ENCODE measurements around the gene EML4. TPM values are rescaled to one million over a fixed set of nuclear protein-coding genes. Genes with fewer than 3 reads are reported as not detected.

The EML4 gene
- total RNA-seq, 1 experiment from 2014 or later: 31.2 TPM

GRCh38 chr2:42176992-42177738 lies 8.0 kb downstream of the EML4 start:
- Mint-ChIP-seq H3K4me3 (ENCODE audit: unreplicated experiment) (no peak overlapping the region), H3K4me1 (ENCODE audit: insufficient read depth, unreplicated experiment) (peaks cover 9% of the 10 kb centered on the region), H3K27ac (ENCODE audit: low read depth, unreplicated experiment) (no peak overlapping the region), H3K36me3 (ENCODE audit: insufficient read depth, unreplicated experiment) (no peaks in the 10 kb centered on the region), H3K27me3 (ENCODE audit: insufficient read depth, unreplicated experiment) (no peaks in the 10 kb centered on the region), H3K9me3 (ENCODE audit: unreplicated experiment) (no peaks in the 10 kb centered on the region)
- TF ChIP-seq CTCF (IDR thresholded peaks at IDR 0.05; ENCODE audit: unreplicated experiment): no peak
- ChIA-PET CTCF (no interaction called here), POLR2A (no interaction called here)
- BruUV-seq (replicated peaks): no TSS peak
- DNase-seq (ENCODE audit: unreplicated experiment): no peak
- intact Hi-C loops (cut with micrococcal nuclease): no loop called here

GRCh38 chr2:42178335-42178734 lies 9.2 kb downstream of the EML4 start:
- Mint-ChIP-seq H3K36me3 (ENCODE audit: insufficient read depth, unreplicated experiment) (no peaks in the 10 kb centered on the region), H3K4me1 (ENCODE audit: insufficient read depth, unreplicated experiment) (peaks cover 9% of the 10 kb centered on the region), H3K4me3 (ENCODE audit: unreplicated experiment) (no peak overlapping the region), H3K27ac (ENCODE audit: low read depth, unreplicated experiment) (no peak overlapping the region), H3K27me3 (ENCODE audit: insufficient read depth, unreplicated experiment) (no peaks in the 10 kb centered on the region), H3K9me3 (ENCODE audit: unreplicated experiment) (no peaks in the 10 kb centered on the region)
- no peak for DNase-seq (ENCODE audit: unreplicated experiment)
- CTCF ChIA-PET: interaction anchor here (0.6 kb wide), 3 partner anchors 51 to 497 kb away, joined by 3 to 5 read pairs (median 3); no protein-coding TSS in a partner anchor
- POLR2A ChIA-PET: interaction anchor here (1.2 kb wide), 1 partner anchor 46 kb away, joined by 3 read pairs; no protein-coding TSS in a partner anchor
- no peak for TF ChIP-seq CTCF (IDR thresholded peaks at IDR 0.05; ENCODE audit: unreplicated experiment)
- no TSS peak for BruUV-seq (replicated peaks)
- intact Hi-C loops (cut with micrococcal nuclease): no loop called here

GRCh38 chr2:42180300-42180699 lies 11.1 kb downstream of the EML4 start:
- Mint-ChIP-seq H3K4me3 (ENCODE audit: unreplicated experiment) (no peak overlapping the region), H3K27me3 (ENCODE audit: insufficient read depth, unreplicated experiment) (no peaks in the 10 kb centered on the region), H3K36me3 (ENCODE audit: insufficient read depth, unreplicated experiment) (no peaks in the 10 kb centered on the region), H3K4me1 (ENCODE audit: insufficient read depth, unreplicated experiment) (peaks cover 15% of the 10 kb centered on the region), H3K9me3 (ENCODE audit: unreplicated experiment) (no peaks in the 10 kb centered on the region), H3K27ac (ENCODE audit: low read depth, unreplicated experiment) (no peak overlapping the region)
- BruUV-seq (replicated peaks): no TSS peak
- CTCF ChIA-PET: interaction anchor here (0.6 to 1.9 kb wide), 2 partner anchors 10 to 84 kb away, joined by 4 read pairs; no protein-coding TSS in a partner anchor
- no peak for DNase-seq (ENCODE audit: unreplicated experiment)
- intact Hi-C loops (cut with micrococcal nuclease): no loop called here
- no peak for TF ChIP-seq CTCF (IDR thresholded peaks at IDR 0.05; ENCODE audit: unreplicated experiment)
- POLR2A ChIA-PET: interaction anchor here (1.3 kb wide), 1 partner anchor 49 kb away, joined by 4 read pairs; no protein-coding TSS in a partner anchor

GRCh38 chr2:42182654-42183308 lies 13.6 kb downstream of the EML4 start:
- no TSS peak for BruUV-seq (replicated peaks)
- Mint-ChIP-seq H3K27me3 (ENCODE audit: insufficient read depth, unreplicated experiment) (no peaks in the 10 kb centered on the region), H3K4me1 (ENCODE audit: insufficient read depth, unreplicated experiment) (peaks cover 6% of the 10 kb centered on the region), H3K27ac (ENCODE audit: low read depth, unreplicated experiment) (no peak overlapping the region), H3K9me3 (ENCODE audit: unreplicated experiment) (no peaks in the 10 kb centered on the region), H3K4me3 (ENCODE audit: unreplicated experiment) (no peak overlapping the region), H3K36me3 (ENCODE audit: insufficient read depth, unreplicated experiment) (no peaks in the 10 kb centered on the region)
- ChIA-PET CTCF (interaction anchor here (0.6 to 1.1 kb wide), 2 partner anchors 86 to 1104 kb away, joined by 3 read pairs; no protein-coding TSS in a partner anchor), POLR2A (interaction anchor here (0.9 to 1.6 kb wide), 2 partner anchors 12 to 13 kb away, joined by 3 to 4 read pairs; no protein-coding TSS in a partner anchor)
- intact Hi-C loops (cut with micrococcal nuclease): no loop called here
- no peak for TF ChIP-seq CTCF (IDR thresholded peaks at IDR 0.05; ENCODE audit: unreplicated experiment)
- no peak for DNase-seq (ENCODE audit: unreplicated experiment)

Data from MCF 10A (cell line).